GM04503 (cell line): ENCODE results near the gene TGFB2.
"Not testable (repeated sequence)": the region's sequence is repeated elsewhere in the genome, so short reads cannot be mapped to it uniquely, and the experiment has no call there.

Experiments used
- DNase-seq: peaks from one replicate; pipeline ENCODE4 v3.0.0-alpha.2; 2012; ENCODE audit warnings: low read depth

Gene TGFB2

GRCh38 chr1:218344814-218345672, at the start of gene TGFB2:
TGFB2 (plus strand) TSS chr1:218345336; CDS start chr1:218346702, 1,366 bp downstream.
- no peak for DNase-seq

DNA sequence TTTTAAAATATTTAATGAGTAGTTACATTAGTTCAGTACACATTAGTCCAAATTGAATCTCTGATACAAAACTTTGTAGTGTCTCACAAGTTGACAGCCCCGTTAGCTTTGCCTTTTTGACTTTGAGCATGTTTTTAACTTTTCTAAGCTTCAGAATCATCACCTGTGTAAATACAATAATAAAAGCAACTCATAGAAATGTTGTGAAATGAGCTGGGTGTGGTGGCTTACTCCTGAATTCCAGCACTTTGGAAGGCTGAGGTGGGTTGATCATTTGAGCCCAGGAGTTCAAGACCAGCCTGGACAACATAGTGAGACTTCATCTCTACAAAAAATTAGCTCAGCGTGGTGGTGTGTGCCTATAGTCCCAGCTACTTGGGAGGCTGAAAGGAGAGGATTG, 49.0 kb upstream of the TGFB2 start:
- no peak for DNase-seq

- no peak for DNase-seq
Measured at GRCh38 chr1:218297461-218297860, 47.7 kb upstream of the TGFB2 start.

- no peak for DNase-seq
Measured at GRCh38 chr1:218297867-218298266, 47.3 kb upstream of the TGFB2 start.

- no peak for DNase-seq
Measured at GRCh38 chr1:218298398-218298797, 46.7 kb upstream of the TGFB2 start.

- peak; percentile 21 for DNase-seq
Measured at GRCh38 chr1:218299416-218299815, 45.7 kb upstream of the TGFB2 start.

DNA sequence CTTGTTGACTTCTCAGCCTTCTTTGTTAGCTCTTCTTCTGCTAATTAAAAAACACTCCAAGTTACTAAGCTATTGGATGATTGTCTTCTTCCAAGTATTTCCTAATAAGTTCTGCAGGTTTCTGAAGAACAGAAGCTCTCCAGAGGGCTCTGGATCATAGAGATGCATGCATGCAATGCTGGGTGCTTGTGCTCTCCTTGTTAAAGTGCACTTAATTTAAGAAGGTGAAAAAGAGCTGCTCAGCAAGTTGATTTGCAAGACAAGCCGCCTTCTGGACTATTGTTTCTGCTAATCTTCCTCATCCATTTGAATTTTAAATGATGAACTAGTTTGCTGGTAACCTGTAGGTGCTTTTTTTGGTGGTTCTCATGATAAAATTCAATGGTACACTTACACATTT, 43.9 kb upstream of the TGFB2 start:
- no peak for DNase-seq

DNA sequence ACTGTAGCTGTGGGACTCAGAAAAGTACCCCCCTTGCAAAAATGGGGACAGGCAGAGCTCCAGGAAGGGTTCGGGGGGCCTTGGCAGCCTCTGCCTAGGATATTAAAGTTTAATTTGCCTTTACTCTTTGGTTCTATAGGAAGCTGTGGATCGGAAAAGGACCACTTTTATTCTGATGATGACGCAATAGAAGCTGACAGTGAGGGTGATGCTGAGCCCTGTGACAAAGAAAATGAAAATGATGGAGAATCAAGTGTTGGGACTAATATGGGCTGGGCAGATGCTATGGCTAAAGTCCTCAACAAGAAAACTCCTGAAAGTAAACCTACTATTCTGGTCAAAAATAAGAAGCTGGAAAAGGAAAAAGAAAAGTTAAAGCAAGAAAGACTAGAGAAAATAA, 43.0 kb upstream of the TGFB2 start:
- DNase-seq = no peak

DNA sequence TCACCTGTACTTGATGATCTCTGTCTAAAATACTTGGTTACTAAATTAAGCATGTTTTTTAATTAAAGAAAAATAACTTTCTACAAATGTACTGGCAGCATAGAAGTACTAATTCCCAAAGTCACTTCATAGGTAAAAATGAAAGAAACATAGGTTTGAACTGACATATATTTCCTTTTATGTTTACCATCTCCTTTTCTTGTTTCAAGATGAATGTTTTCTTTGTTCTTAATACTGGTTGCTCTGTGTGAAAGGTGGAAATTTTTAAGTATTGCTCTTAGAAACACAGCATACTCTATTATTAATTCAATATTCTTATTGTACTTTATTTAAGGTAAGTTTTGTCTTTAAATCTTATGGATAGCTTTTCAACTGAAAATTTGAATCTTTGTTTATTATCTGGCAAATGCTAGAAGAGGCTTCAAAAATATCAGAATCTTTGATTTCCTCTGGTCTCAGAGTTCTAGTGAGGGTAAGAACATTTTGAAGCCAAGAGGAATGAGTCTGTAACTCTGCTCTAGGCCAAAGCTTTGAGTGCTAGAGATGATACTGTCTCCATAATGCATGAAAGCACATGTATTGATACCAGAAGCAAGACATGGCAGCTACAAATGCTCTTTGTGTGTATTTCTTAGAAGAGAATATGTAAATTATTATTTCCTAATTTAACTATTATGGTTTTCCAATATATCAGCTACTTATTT, 41.8 kb upstream of the TGFB2 start:
- DNase-seq = no peak

DNA sequence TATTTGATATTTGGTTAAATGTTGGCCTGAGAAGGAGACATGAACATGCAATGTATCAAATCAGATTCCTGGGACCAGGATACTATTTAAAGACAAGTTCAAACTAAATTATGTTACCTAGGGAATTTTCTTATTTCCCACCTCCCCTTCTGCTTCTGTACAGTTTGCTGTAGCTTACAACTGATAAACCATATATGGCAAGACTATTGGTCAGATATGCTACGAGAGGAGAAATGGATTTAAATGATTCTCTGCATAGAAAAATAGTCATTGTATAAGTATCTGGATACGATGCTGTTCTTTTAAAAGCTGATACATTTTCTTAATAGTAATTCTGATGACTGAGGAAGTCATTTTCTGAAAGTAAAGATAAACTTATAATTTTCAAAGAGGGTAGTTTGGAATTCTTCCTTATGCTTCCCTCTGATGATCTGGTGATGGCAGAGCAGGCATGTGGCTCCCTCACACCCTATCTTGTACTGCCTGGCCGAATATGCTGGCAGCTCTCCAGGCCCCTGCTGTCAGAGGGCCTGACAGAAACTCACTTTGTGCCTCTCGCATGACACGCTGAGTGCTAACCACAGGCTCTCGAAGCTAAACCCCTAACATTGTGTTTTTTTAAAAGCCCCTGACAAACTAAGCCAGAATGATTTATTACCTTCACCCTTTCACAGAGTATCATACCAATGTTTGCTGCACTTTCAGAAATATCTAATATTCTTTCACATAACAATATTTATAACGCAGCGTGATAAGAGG, 40.7 kb upstream of the TGFB2 start:
- no peak for DNase-seq

- DNase-seq = no peak
Measured at GRCh38 chr1:218305472-218306064, 39.6 kb upstream of the TGFB2 start.

DNA sequence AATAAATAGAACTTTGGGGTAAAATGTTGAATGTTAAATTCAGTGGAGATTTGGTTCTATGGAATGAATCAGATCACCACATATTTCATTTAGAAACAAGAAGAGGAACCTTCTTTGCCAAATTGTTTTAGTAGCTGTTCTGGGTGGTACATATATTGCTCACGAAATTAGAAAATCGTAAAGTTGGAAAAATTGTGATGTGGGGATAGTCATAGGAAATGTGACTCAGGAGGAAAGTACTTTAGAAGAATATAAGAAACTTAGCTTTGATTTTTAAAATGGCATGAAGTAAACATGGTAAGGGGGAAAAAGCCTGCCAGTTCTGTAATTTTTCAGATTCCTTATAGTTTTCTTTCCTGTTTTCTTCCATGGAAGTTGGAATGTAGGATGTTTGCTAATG, 32.6 kb upstream of the TGFB2 start:
- peak; percentile 21 for DNase-seq

- DNase-seq = no peak
Measured at GRCh38 chr1:218314316-218314715, 30.8 kb upstream of the TGFB2 start.

DNA sequence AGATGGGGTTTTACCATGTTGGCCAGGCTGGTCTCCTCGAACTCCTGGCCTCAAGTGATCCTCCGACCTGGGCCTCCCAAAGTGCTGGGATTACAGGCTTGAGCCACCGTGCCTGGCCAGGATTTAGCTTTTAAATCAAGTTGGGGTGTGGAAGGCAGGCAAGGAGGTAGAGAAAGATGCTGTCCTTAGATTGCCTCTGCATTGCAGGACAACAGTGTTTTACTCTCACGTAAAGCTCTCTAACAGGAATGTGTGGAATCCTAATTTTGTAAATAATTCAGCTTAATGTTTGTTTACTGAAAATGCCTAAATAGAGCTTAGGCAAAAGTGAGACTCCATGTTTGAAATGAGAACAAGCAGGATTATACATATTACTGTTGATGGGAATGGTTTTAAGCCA, 29.5 kb upstream of the TGFB2 start:
- no peak for DNase-seq

DNA sequence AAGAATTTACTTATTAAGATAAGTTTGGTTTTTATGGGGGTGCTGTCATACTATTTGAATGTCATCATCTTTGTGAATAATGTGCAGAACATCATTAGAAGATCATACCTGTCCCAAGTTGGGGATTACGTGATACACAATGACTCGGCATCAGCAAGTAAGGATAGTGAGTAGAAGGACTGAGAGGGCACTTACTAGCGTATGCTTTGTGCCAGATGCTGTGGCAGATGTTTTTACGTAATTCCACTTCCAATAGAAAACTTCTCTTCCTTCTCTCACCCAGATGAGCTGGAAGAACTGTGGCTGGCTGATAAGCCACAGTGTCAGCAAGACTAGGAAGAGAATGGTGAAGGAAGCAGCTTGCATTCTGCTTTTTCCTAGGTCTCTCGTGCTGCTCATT, 28.1 kb upstream of the TGFB2 start:
- no peak for DNase-seq

DNA sequence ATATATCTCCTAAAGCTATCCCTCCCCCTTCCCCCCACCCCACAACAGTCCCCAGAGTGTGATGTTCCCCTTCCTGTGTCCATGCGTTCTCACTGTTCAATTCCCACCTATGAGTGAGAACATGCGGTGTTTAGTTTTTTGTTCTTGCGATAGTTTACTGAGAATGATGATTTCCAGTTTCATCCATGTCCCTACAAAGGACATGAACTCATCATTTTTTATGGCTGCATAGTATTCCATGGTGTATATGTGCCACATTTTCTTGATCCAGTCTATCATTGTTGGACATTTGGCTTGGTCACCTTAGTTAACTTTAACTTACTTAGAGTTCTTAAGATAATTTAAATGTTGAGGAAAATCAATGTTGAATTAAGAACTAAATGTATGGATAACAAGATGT, 25.0 kb upstream of the TGFB2 start:
- not testable (repeated sequence) for DNase-seq

GRCh38 chr1:218322762-218323161, 22.4 kb upstream of the TGFB2 start:
- DNase-seq = no peak

DNA sequence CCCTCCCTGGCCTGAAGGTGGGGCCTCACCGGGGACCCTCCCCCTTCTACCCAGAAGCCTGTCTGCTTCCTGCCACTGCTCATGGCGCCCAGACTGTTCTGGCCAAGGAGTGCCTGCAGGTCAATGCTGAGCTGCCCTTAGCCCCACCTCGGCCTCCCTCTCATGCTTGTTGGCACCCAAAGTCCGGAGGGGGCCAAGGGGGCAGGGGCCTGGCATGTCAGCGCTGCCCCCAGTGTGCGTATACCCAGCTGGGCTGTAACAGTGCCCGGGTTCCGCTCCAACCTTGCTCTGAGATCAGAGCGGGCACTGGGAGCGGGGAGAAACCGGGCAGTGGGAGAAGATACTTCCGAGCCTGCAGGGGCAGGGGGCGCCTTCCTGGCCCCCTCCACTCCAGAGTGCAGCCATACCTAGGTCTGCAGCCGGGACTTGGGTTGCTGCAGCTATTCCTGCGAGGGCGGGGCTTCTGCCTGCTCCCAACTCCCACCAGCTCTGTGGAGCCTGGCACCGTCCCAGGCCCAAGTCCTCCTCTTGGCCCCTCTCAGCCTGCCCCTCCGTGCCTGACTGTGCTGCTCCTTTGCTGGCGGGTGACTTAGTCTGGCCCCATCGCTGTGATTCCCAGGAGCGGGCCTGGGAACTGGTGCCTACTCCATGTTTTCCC, 21.4 kb upstream of the TGFB2 start:
- no peak for DNase-seq

DNA sequence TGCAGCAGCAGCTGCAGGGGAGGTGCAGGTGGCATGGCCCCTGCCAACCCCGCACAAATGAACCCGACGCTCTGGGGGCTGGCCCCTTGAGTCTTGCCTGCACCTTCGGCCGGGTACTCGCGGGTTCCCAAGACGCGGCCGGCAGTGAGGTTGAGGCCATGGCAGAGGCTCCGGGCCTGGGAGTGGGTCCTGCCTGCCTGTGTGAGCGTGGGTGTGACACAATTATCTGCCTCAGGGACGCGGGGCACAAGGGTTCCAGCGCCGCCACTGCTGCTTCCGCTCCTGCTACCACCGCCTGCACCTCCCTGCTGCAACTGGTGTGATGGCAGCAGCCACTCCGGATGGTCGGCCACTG, 20.9 kb upstream of the TGFB2 start:
- DNase-seq = no peak

- DNase-seq = no peak
Measured at GRCh38 chr1:218328769-218329168, 16.4 kb upstream of the TGFB2 start.

DNA sequence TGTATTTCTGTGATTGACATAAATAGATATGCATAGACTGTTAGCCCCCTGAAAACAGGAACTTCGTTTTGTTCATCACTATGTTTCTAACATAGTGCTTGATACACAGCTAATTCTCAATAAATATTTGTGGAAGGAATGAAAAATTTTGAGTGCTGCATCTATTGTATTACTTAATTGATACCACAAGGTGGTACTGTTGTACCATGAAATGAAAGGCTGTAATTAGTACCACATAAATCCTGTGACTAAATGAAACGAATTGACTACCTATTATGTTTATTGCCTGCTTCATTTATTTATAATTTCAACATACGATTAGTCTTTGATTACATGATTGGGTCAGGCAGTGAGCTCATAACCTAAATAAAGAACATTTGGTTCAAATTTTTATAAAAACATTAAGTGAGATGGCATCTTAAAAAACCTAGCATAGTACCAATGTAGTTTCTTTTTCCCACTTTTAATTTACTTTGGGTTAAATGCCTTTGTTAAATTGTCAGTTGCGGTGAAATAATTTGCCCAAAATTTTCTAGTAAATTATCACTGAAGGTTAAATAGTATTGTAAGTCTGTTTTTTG, 15.0 kb upstream of the TGFB2 start:
- DNase-seq = no peak

GRCh38 chr1:218332416-218332815, 12.7 kb upstream of the TGFB2 start:
- DNase-seq = no peak
